ENCODE data around the gene PIGB.
"Not testable (repeated sequence)": the region's sequence is repeated elsewhere in the genome, so short reads cannot be mapped to it uniquely, and the experiment has no call there.

The PIGB gene

DNA sequence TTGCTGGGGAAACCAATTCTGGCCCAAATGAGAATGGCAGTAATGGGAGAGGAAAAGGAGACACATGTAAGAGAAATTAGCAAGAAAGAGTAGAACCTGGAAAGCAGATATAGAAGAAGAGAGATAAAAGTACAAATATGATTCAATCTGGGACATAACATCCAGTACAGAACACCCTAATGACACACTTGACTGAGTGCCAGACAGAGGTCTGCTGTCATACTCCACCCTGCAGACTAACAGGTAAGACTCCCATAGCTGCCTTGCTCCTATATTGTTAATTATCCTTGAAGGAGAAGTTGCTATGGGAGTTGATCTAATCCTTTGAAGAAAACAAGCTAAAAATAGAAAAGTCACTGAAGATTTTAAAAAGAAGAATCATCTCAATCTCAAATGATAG, 68.0 kb downstream of the PIGB start:
- H3K27me3 Mint-ChIP-seq, result no peaks in the 10 kb centered on the region
- H3K9me3 Mint-ChIP-seq (ENCODE audit: low read depth), result no peaks in the 10 kb centered on the region
- no peak overlapping the region for H3K4me3 Mint-ChIP-seq
- peak overlapping the region; percentile 58 for H3K27ac Mint-ChIP-seq
- peaks cover 8% of the 10 kb centered on the region for H3K4me1 Mint-ChIP-seq (ENCODE audit: low read depth)
- peaks cover 18% of the 10 kb centered on the region for H3K36me3 Mint-ChIP-seq

DNA sequence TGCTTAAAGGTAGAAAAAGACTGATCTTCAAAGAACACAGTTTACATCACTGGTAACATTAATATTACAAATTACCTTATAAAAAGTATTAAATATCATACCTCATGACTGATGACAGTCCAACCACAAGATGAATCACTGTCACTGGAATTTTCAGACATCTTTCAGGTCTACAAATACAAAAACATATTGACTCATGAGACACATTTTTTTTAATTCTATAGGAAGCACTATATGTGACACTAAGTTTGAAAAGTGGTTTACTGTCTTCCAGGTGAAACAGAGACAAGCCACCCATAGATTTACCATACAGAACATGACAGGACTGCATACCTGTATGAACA, 70.2 kb downstream of the PIGB start:
- no peaks in the 10 kb centered on the region for H3K27me3 Mint-ChIP-seq
- H3K27ac Mint-ChIP-seq, result peak overlapping the region; percentile 41
- H3K9me3 Mint-ChIP-seq (ENCODE audit: low read depth), result no peaks in the 10 kb centered on the region
- H3K4me3 Mint-ChIP-seq, result no peak overlapping the region
- H3K4me1 Mint-ChIP-seq (ENCODE audit: low read depth), result peaks cover 8% of the 10 kb centered on the region
- peaks cover 6% of the 10 kb centered on the region for H3K36me3 Mint-ChIP-seq

DNA sequence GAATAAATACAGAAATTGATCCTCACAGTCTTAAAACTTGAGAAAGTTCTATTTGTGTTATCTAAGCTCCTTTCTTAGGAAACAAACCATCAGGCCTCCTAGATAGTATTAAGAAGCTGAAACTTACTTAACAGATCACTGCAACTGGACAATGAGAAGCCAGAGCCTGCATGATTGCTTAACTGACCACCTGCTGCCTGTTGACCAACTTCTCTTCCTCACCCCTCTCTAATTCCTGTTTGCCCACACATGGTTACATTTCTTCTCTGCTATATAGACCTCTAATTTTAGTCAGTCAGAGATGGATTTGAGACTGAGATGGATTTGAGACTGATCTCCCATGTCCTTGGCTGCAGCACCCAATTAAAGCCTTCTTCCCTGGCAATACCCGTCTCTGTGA, 75.7 kb downstream of the PIGB start:
- H3K27me3 Mint-ChIP-seq, result no peaks in the 10 kb centered on the region
- H3K9me3 Mint-ChIP-seq (ENCODE audit: low read depth), result no peaks in the 10 kb centered on the region
- H3K4me3 Mint-ChIP-seq, result no peak overlapping the region
- H3K4me1 Mint-ChIP-seq (ENCODE audit: low read depth), result peaks cover 14% of the 10 kb centered on the region
- H3K27ac Mint-ChIP-seq, result peak overlapping the region; percentile 22
- peaks cover 28% of the 10 kb centered on the region for H3K36me3 Mint-ChIP-seq

DNA sequence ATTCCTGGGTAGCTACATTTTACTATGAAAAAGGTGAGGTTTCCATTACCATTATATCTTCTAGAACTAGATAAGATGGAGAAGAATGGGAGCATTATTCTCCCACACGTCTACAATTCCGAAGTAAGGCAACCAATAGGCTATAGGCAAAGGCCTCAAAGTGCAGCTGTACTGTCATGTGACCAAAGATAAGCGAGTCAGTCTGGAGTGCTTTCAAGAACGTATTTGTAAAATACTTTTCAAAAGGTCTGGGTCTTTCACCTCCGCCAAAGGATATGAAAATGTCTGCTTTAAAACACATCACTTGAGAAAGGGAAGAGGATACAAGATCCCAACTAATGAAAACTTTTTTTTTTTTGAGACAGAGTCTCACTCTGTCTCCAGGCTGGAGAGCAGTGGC, 79.2 kb downstream of the PIGB start:
- Mint-ChIP-seq H3K4me1 (ENCODE audit: low read depth) (peaks cover 29% of the 10 kb centered on the region), H3K36me3 (peaks cover 31% of the 10 kb centered on the region), H3K27me3 (no peaks in the 10 kb centered on the region)

GRCh38 chr15:55400050-55400449, 81.0 kb downstream of the PIGB start:
- H3K9me3 Mint-ChIP-seq (ENCODE audit: low read depth); H3K27me3 Mint-ChIP-seq; H3K4me3 Mint-ChIP-seq; H3K27ac Mint-ChIP-seq: not testable (repeated sequence)
- H3K4me1 Mint-ChIP-seq (ENCODE audit: low read depth), result peaks cover 41% of the 10 kb centered on the region
- peaks cover 24% of the 10 kb centered on the region for H3K36me3 Mint-ChIP-seq

More for the DNA sequence above, 79.2 kb downstream of the PIGB start:
- Mint-ChIP-seq H3K27ac (no peak overlapping the region), H3K9me3 (ENCODE audit: low read depth) (no peaks in the 10 kb centered on the region), H3K4me3 (no peak overlapping the region)

DNA sequence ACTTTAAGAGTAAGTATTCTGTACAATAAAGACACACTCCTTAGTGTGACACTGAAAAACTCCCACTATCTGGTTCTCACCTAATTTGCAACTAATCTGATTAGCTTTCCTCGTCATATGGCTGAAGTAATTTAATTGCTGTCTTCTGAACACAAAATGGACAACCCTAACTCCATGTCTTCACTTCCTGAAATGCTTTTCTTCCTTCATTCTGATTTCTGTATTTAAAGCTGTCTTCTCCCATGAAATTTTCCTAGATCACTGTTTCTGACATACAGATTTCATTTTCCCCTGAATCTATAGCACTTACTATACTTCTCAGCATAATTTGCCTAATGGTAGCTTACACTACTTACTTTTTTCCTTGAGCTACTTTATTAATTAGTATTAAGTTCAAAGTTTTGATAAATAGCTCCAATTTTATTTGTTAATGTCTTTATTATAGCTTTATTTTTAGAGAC, 82.8 kb downstream of the PIGB start:
- H3K4me1 Mint-ChIP-seq (ENCODE audit: low read depth), result peaks cover 40% of the 10 kb centered on the region

DNA sequence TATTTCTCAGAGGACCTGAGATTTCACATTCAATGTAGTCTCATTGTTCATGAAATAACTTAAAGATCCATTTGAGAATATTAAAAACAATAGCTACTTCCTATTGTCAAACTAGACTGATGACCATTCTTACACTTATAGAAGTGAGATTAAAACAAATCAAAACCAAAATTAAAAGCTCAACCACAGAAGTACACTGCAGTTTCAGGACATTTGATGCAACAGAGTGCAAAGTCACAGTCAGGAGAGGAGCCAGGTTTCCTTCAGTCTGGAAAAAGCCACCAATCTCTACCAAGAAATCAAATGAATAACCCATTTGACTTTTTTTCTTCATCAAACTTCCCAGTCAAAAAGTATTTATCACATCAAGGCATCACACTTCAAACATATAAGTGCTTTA, 83.7 kb downstream of the PIGB start:
- Mint-ChIP-seq H3K36me3 (peaks cover 13% of the 10 kb centered on the region), H3K27ac (peak overlapping the region; percentile 41), H3K4me3 (peak overlapping the region; percentile 3), H3K4me1 (ENCODE audit: low read depth) (peaks cover 43% of the 10 kb centered on the region), H3K9me3 (ENCODE audit: low read depth) (no peaks in the 10 kb centered on the region), H3K27me3 (no peaks in the 10 kb centered on the region)

More for the DNA sequence above, 82.8 kb downstream of the PIGB start:
- no peak overlapping the region for H3K4me3 Mint-ChIP-seq
- no peak overlapping the region for H3K27ac Mint-ChIP-seq
- peaks cover 17% of the 10 kb centered on the region for H3K36me3 Mint-ChIP-seq
- H3K27me3 Mint-ChIP-seq, result no peaks in the 10 kb centered on the region
- no peaks in the 10 kb centered on the region for H3K9me3 Mint-ChIP-seq (ENCODE audit: low read depth)

DNA sequence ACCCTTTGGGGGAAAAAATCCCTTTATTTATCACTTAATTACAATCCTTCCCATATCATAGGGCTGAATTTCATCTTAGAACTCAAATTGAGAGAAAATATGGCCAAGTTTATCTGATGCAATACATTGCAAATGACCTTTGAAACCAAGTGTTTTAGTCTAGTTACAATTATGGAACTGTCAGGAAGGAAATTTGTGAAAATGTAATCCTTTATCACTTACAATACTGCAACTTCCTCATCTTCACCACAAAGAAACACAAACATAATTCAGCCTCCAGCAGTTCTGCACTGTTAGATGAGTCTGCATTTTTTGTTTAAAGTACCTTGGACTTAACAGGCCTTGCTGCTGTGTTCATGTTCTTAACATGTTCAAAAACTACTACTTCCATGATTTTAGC, 84.5 kb downstream of the PIGB start:
- Mint-ChIP-seq H3K4me3 (no peak overlapping the region), H3K9me3 (ENCODE audit: low read depth) (no peaks in the 10 kb centered on the region), H3K36me3 (peaks cover 7% of the 10 kb centered on the region), H3K27ac (peak overlapping the region; percentile 31), H3K4me1 (ENCODE audit: low read depth) (peaks cover 46% of the 10 kb centered on the region), H3K27me3 (no peaks in the 10 kb centered on the region)

Measured in activated naive CD8-positive, alpha-beta T cell (primary cell).